ENCODE measurements around the gene CER1. TPM values are rescaled to one million over a fixed set of nuclear protein-coding genes. Genes with fewer than 3 reads are reported as not detected.

The CER1 gene
- total and polyA plus RNA-seq, 2 donors (not counting 3 experiments of a cell fraction or from before 2014, with no cell fraction given), result 0.06 TPM; not detected in 1

- Histone ChIP-seq H3K4me3 (replicated peaks in 1 of 3; ENCODE audit: insufficient read depth in 1 of 3, low read depth in 1 of 3, low read length in 3 of 3) (no peak overlapping the region), H3K79me2 (ENCODE audit: control insufficient read depth, insufficient read depth, low read length) (no peaks in the 10 kb centered on the region), H2AFZ (ENCODE audit: low read depth, low read length) (no peak overlapping the region), H3K27me3 (ENCODE audit: control insufficient read depth in 2 of 2, insufficient read depth in 2 of 2, low read length in 2 of 2) (no peaks in the 10 kb centered on the region), H3K9ac (replicated peaks; ENCODE audit: extremely low read depth, insufficient read depth, low read length) (no peak overlapping the region), H3K36me3 (ENCODE audit: control insufficient read depth in 2 of 2, extremely low read depth in 1 of 2, insufficient read depth in 2 of 2, low read length in 2 of 2) (no peaks in the 10 kb centered on the region), H4K20me1 (replicated peaks; ENCODE audit: control insufficient read depth, extremely low read depth, insufficient read depth, low read length) (no peaks in the 10 kb centered on the region), H3K9me3 (replicated peaks; ENCODE audit: control insufficient read depth, insufficient read depth, low read length) (no peaks in the 10 kb centered on the region), H3K4me2 (ENCODE audit: insufficient read depth, low read length) (no peak overlapping the region), H3K9me1 (replicated peaks; ENCODE audit: control insufficient read depth, extremely low read depth, insufficient read depth, low read length) (no peaks in the 10 kb centered on the region), H3K27ac (ENCODE audit: insufficient read depth, low read depth, low read length) (no peak overlapping the region), H3K4me1 (ENCODE audit: control insufficient read depth, extremely low read depth, insufficient read depth, low read length) (no peaks in the 10 kb centered on the region)
- dilution Hi-C loops (cut with MboI; ENCODE audit: extremely low pct_ligation_motif_present, low sequenced_read_pairs) (no loop called here), intact Hi-C loops (cut with micrococcal nuclease) (no loop called here)
- FAIRE-seq (no peak), DNase-seq (ENCODE audit: low read depth, low spot score) (no peak)
- CTCF ChIA-PET, result interaction anchor here (1.2 to 1.3 kb wide), 2 partner anchors 9 to 100 kb away, joined by 4 read pairs; no protein-coding TSS in a partner anchor
- POLR2A ChIA-PET, result no interaction called here
- TF ChIP-seq FOS (IDR thresholded peaks at IDR 0.05; ENCODE audit: borderline replicate concordance, insufficient read depth, low read length) (no peak), CTCF (IDR thresholded peaks at IDR 0.05; ENCODE audit: extremely low read depth in 1 of 2, insufficient read depth in 1 of 2, low read depth in 1 of 2, low read length in 2 of 2) (no peak), MYC (IDR thresholded peaks at IDR 0.05; ENCODE audit: low read depth, low read length) (no peak), MAX (IDR thresholded peaks at IDR 0.05; ENCODE audit: insufficient read depth, insufficient read length) (no peak), GATA2 (IDR thresholded peaks at IDR 0.05; ENCODE audit: insufficient read depth, insufficient read length, low read depth, low read length) (no peak), POLR2A (IDR thresholded peaks at IDR 0.05; ENCODE audit: low read depth, low read length) (no peak), JUN (IDR thresholded peaks at IDR 0.05; ENCODE audit: borderline replicate concordance, insufficient read depth, insufficient read length, low read depth) (no peak)
- no TSS peak for BruUV-seq (replicated peaks)
Measured at GRCh38 chr9:14761584-14761983, 39.1 kb upstream of the CER1 start.

Measured in endothelial cell of umbilical vein (primary cell).